Dermis blood vessel endothelial cell (primary cell): ENCODE data around the gene KAZN. TPM values are rescaled to one million over a fixed set of nuclear protein-coding genes. Genes with fewer than 3 reads are reported as not detected.

Experiments used
- DNase-seq: peaks from one replicate; pipeline ENCODE4 v3.0.0; 2010
- total RNA-seq: library from RNA; depleted of rRNA; stranded (reverse); fragments of >200 nt; gene quantifications from 2 replicates; pipeline ENCODE4 v1.2.3, GENCODE V29; 2014

Gene KAZN
- total RNA-seq, 1 donor from 2014 or later, result 1.9 TPM

DNA sequence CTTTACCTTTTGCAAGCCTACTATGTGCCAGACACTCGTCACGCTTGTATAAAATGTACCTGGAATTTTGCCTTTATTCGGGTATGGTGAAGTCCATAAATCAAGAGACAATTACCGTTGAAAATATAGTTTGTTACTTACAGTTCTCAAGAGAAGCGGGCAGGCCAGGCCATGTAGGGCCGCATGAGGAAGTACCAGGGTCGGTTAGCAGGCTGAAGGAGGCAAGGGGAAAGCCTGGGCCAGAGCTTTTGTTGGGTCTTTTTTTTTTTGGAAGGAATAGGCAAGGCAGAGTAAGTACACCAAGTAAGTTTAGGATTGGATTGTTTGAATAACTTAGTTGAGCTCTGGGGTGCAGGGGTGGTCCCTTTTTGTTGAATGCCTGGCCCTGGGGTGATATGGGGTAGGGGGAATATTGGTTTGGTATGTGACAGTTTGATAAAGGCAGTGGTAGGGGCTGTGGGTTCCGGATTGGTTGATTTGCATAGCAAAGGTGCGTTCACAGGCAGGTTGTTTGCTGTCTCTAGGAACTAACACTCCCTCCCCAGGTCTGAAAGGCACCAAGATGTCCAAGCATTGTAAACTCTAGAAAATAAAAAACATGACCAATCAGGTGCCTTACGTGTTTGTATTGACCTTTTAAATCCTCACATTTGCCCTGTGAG lies 80.7 kb downstream of the KAZN start:
- DNase-seq, result no peak

- DNase-seq, result no peak
These were observed 82.7 kb downstream of the KAZN start for GRCh38 chr1:14681182-14681581.

DNA sequence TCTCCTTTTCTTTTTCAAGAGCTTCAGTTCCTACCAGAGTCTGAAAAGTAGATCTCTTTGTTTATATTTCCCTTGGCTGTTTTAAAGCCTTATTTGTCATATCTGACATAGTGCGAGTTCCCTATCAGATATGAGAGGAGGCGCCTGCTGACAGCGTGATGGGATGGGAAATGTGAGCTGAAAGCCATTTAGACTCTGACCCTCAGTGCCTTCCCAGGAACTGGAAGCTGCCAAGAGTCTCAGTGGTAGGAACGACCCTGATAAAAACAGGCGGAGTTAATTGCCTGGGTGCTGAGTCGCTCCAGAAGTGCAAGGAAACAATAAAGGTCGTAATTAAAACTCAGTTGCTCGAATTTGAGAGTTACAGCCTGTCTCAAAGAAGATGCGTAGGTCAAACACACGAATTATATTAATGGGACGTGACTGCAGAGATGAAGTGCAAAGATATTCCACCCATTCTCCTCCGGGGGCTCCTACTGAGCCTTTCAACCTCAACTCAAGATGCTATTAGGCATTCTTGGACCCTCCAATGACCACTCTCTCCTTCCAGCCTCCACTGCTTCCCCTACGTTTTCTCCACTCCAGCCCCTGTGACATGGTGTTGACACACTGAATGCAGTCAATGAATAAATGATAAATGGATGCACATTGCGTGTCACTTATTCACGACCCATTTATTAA lies 84.6 kb downstream of the KAZN start:
- DNase-seq, result no peak

DNA sequence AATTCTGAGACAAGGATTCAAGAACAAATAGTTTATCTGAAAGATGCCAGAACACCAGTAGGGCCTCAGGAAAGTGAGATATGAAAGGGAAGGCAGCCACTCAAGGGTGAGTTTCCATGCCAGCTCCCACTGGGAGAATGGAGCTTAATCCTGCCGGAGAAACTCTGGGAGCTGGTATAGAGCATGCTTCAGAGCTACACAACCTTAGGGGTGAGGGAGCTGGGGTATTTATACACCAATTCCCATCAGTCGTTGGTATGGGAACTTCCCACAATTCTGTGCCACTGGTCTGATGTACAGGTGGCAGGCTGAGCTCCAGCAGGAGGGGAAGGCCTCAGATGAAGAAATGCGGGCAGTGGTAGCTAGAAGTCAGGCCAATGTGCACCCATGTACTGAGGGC lies 86.6 kb downstream of the KAZN start:
- no peak for DNase-seq

- no peak for DNase-seq
These were observed 88.2 kb downstream of the KAZN start for GRCh38 chr1:14686701-14687100.

DNA sequence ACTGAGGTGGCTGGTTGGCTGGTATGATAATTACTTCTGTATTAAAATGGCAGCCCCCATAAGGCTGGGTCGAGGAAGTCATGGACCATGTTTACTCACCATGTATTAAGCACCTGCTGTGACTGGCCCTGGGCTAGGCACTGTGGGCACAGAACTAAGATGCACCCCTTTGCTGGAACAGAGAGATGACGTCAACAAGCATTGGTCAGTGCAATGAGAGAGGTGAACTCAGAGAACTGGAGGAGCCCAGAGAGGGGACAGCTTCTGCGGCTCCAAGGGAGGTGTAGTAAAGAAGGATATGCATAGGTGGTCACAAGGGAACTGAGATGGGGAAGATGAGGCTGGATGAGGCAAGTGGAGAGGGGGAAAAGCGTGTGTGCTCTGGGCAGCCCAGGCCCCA lies 88.7 kb downstream of the KAZN start:
- DNase-seq, result no peak

GRCh38 chr1:14689996-14690615 lies 91.6 kb downstream of the KAZN start:
- DNase-seq, result no peak

DNA sequence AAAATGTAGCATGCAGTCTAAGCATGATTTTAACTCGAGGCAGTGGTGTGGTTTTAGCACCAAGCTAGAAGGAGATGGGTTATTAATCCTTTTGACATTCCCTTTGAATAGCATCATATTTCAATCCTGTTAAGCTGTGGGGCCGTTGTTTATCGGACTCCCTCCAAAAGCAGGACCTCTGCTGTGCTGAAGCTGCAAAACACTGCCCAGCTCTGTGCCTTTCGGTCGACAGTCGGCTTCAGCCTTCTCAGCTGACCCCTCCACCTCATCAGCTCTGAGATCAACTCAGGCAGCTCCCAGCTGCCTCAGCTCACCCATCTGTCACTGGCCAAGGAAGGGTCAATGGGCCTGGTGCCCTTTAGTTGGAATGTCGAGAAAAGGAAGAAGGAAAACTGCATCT lies 95.5 kb downstream of the KAZN start:
- no peak for DNase-seq

GRCh38 chr1:14694589-14694988 lies 96.1 kb downstream of the KAZN start:
- no peak for DNase-seq

DNA sequence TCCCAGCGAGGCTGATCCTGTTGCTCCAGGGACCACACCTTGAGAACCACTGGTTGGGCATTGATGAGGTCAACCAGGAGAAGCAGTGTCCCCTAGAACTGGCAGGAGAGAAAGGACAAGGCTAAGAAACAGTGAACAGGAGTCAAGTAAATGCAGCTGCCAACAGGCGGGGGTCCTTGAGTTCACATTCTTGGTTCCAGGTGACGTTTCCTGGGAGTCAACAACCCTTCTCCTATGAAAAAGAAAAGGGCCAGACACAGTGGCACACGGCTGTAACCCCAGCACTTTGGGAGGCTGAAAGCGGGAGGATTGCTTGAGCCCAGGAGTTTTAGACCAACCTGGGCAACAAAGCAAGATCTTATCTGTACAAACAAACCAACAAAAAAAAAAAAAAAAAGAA lies 98.3 kb downstream of the KAZN start:
- DNase-seq, result no peak

DNA sequence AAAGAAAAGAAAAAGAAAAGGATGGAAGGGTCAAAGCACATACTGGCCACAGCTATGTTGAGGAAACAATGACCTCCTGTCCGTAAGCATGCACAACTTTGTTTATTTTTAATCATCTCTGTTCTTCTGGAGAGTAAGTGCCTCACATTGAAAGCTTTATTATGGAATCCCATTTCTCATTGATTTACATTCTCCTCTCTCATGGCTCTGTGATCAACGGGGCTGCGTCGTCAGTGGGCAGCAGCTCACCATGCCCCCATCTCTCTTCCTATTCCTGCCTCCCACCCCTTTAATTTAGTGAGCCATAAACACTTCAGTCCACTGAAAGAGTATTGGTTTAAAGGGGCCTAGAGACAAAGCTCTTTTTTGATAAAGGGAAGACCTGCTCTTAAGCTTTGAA lies 98.9 kb downstream of the KAZN start:
- no peak for DNase-seq

DNA sequence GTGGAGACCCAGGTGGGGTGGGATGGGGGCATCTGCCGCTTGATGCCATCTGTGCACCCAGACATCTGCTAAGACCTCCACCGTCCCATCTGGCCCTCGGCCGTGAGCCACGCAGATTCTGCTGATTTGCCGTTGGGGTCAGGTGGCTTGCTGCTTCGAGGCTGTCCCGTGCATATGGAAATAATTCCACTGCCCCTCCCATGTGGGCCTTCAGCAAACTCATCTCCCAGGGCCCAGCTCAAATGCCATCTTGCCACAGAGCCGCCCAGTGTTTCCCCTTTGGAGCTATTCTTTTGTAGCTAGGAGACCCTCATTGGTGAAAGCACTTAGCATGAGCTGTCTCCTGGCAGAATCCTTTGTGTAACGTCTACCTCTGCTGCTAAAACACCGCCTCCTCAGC lies 99.8 kb downstream of the KAZN start:
- DNase-seq, result no peak

DNA sequence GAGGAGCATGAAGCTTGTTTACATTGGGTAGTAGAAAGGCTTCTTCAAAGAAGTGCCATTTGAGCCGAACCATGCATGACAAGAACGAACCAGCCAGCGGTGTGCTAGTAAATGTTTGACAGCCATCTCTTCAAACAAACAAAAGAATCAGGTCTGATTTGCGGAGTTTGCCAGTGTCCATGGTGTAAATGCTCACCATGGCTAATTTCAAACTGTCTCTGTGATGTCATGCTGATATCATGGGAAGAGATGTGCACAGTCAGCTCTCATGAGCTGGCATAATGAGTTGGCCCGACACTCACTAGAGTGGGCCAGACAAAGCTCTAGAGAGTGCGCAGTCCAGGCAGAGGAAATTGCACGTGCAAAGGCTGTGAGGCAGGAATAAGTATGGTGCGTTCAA lies 101.1 kb downstream of the KAZN start:
- no peak for DNase-seq

GRCh38 chr1:14704846-14705245 lies 106.4 kb downstream of the KAZN start:
- no peak for DNase-seq

DNA sequence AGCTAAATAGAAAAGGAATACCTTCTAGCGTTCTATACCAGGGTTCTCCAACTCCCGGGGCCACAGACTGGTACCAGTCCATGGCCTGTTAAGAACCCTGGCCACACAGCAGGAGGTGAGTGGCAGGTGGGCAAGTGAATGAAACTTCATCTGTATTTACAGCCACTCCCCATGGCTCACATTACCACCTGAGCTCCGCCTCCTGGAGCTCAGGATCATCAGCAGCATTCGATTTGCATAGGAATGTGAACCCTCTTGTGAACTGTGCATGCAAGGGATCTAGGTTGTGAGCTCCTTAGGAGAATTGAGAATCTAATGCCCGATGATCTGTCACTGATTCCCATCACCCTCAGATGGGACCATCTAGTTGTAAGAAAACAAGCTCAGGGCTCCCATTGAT lies 107.3 kb downstream of the KAZN start:
- no peak for DNase-seq

GRCh38 chr1:14706631-14707030 lies 108.1 kb downstream of the KAZN start:
- no peak for DNase-seq

DNA sequence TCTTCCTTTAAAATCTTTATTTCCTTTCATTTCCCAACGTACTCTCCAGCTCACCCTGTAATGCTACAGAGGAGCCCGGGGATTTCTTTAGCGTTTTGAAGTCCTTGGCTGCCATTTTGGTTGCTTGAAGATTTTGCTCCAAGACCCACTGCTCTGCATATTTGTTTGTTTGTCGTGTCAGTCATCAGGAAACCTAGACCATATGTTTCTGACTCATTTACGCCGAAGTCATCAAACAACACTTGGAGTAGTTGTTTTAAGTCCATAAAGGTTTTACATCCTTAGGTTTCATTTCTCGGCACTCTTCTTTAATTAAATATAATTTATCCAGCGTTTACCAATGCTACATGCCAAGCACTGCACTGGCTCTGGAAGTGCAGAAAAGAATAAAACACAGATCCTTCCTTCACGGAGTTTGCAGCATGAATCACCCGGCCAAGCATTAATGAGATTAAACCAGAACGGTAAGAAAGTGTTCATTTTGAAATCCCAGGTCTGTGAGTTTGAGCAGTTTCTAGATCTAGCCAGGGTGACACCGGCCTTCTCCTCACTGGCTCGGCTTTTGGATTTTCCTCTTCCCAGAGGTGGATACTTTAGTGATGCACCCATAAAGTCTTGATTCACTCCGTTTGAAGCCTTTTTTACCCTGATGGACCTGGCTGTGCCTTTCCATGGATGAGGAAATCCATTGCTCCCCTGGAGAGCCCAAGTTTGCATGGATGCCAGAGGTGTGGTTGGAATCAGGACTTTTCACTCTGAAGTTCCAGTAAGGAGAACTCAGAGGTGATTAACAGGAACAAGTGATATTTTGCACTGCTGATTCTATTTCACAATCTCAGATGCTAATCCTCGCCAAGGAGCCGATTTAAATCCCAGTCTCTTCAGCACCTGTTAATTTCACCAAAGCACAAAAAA lies 109.3 kb downstream of the KAZN start:
- DNase-seq, result no peak

DNA sequence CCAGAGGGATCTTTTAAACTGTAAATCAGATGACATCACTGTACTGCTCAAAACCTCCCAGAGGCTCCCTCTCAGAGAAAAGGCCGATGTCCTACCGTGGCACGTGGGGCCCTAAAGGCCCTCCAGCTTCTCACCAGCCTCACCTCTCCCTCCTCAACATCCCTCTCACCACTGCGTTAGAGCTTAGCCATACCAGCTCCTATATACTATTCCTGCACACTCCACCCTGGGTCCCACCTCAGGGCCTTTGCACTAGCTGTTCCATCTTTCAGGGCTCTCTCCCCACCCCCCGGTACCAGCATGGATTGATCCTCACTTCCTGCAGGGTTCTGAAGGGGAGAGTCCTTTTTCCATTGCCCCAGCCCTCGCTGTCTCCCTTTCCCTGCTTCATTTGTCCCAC lies 111.8 kb downstream of the KAZN start:
- no peak for DNase-seq

DNA sequence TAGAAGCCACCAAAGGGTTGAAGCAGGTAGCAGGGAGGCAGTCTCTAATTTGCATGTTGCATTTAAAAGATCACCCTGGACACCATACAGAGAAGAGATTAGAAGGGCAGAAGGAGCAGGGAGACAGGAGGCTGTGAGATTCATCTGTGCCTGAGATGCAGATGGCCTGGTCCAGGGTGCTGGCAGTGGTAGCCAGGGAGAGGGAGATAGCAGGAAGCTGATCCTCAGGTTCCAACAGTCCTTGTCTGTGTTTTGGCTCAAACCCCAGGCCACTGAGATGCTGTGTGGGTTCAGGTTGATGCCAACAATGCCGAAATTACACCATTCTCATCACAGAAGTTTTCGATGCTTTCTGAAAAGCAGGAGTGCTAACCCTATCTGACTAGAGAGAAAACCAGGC lies 113.7 kb downstream of the KAZN start:
- DNase-seq, result no peak

- DNase-seq, result no peak
These were observed 114.6 kb downstream of the KAZN start for GRCh38 chr1:14713077-14713476.

DNA sequence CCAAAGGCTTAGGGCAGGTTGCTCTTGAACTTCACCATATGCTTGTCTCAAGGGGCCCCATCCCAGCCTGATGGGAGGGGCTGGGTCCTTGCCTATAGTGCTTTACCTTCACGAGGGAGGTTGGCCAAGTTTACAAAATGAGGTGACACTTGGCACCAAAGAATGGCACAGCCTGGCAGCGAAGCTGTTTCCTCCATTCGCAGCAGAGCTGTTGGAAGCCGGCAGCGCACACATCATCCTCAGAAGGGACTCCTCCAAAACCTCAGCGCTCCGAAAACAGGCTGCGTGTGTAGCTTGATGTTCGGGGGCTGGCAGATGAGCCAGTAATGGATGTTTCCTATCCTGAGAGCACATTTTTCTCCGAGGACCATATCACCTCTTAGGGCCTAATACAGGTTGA lies 116.8 kb downstream of the KAZN start:
- no peak for DNase-seq

DNA sequence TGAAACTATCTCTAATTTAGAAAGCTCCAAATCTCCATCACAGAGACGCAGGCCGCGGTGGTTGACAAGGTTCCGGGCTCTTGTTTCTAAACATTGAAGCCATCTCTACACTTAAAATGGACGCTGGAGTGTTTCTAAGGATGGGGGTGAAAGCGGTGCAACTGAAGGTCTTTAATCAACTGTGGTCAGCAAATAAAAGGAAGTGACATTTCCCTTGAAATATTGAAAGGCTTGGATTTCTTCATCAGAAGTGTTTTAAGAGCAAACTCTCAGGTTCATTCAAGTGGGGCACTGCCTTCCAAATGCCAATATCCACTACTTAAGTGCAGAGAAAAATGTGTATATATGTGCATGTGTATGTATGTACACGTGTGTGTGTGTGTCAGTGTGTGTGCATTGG lies 117.3 kb downstream of the KAZN start:
- DNase-seq, result no peak

- no peak for DNase-seq
These were observed 118.0 kb downstream of the KAZN start for GRCh38 chr1:14716474-14716873.
